PC-9 (cell line): ENCODE results near the gene C14orf93. TPM values are rescaled to one million over a fixed set of nuclear protein-coding genes. Genes with fewer than 3 reads are reported as not detected.

ENCODE experiments used
- BruUV-seq: library from RNA; stranded (reverse); fragments of 400-500 nt; replicated peaks from 2 replicates; lab custom pipeline; 2021; lab: Mats Ljungman, UMichigan
- CTCF ChIA-PET: fragments of 300-600 bp; sonication (Branson Sonifier 250); formaldehyde crosslinking; loops from one replicate; lab custom pipeline; 2022; ENCODE audit warnings: antibody characterized with exemption; lab: Charles Lee
- POLR2A ChIA-PET: fragments of 300-600 bp; sonication (Branson Sonifier 250); formaldehyde crosslinking; loops from one replicate; lab custom pipeline; 2022; ENCODE audit warnings: antibody characterized with exemption; ENCODE audit not compliant: unreplicated experiment; lab: Charles Lee
- DNase-seq, 2 experiments: peaks; one replicate each; pipeline versions ENCODE4 v3.0.0 to v3.0.0-alpha.2; 2015 to 2022; ENCODE audit warnings: mixed read lengths in 1 of 2
- H2AFZ ChIP-seq: fragments of 200-600 bp; sonication (generic); 2 replicates; pipeline ENCODE4 v1.8.1; 2017; ENCODE audit warnings: antibody characterized with exemption
- H3F3A ChIP-seq: fragments of 200-600 bp; sonication (generic); 2 replicates; pipeline ENCODE4 v1.8.1; 2017; ENCODE audit warnings: antibody characterized with exemption, mild to moderate bottlenecking, low read depth; ENCODE audit not compliant: insufficient read depth
- H3K27ac ChIP-seq: fragments of 200-600 bp; sonication (generic); 2 replicates; pipeline ENCODE4 v1.6.1; 2016; ENCODE audit warnings: mixed run types
- H3K27me3 ChIP-seq: fragments of 200-600 bp; sonication (generic); 2 replicates; pipeline ENCODE4 v1.6.1; 2016; ENCODE audit warnings: low read depth, mixed run types; ENCODE audit not compliant: insufficient read depth
- H3K36me3 ChIP-seq: fragments of 200-600 bp; sonication (generic); 2 replicates; pipeline ENCODE4 v1.6.1; 2016; ENCODE audit warnings: low read depth, mixed run types
- H3K4me1 ChIP-seq: fragments of 200-600 bp; sonication (generic); replicated peaks from 2 replicates; pipeline ENCODE4 v1.6.1; 2016; ENCODE audit warnings: mixed run types; ENCODE audit not compliant: insufficient read depth
- H3K4me2 ChIP-seq: fragments of 200-600 bp; sonication (generic); 2 replicates; pipeline ENCODE4 v1.6.1; 2017; ENCODE audit warnings: mixed run types
- H3K4me3 ChIP-seq: fragments of 200-600 bp; sonication (generic); 2 replicates; pipeline ENCODE4 v1.6.1; 2016; ENCODE audit warnings: mixed run types
- H3K79me2 ChIP-seq: fragments of 200-600 bp; sonication (generic); 2 replicates; pipeline ENCODE4 v1.6.1; 2017; ENCODE audit warnings: low read depth, mixed run types
- H3K9me2 ChIP-seq: fragments of 200-600 bp; sonication (generic); 2 replicates; pipeline ENCODE4 v1.8.1; 2017; ENCODE audit warnings: mild to moderate bottlenecking; ENCODE audit not compliant: insufficient read depth
- H3K9me3 ChIP-seq: fragments of 200-600 bp; sonication (generic); 2 replicates; pipeline ENCODE4 v1.8.1; 2016; ENCODE audit warnings: low read depth; ENCODE audit not compliant: insufficient read depth
- H4K20me1 ChIP-seq: fragments of 200-600 bp; sonication (generic); 2 replicates; pipeline ENCODE4 v1.8.1; 2017; ENCODE audit not compliant: insufficient read depth
- EZH2 ChIP-seq: fragments of 200-600 bp; sonication (generic); IDR thresholded peaks from 2 replicates; pipeline ENCODE4 v1.8.0; 2017; ENCODE audit warnings: antibody characterized with exemption, low read depth
- intact Hi-C: fragments of 100-400 bp; cut with micrococcal nuclease; formaldehyde crosslinking; loops from one replicate; pipeline ENCODE4 v1.10.0; 2022; ENCODE audit not compliant: unreplicated experiment
- total RNA-seq: library from RNA; stranded (reverse); gene quantifications from 2 replicates; pipeline ENCODE4 v1.2.3, GENCODE V29; 2021
- TF ChIP-seq, protein P1 (sequence below): fragments of 200-600 bp; sonication (generic); conservative IDR thresholded peaks from 2 replicates; pipeline ENCODE4 v1.6.1; 2017; ENCODE audit warnings: mixed run types, antibody characterized with exemption, mild to moderate bottlenecking, moderate library complexity

The C14orf93 gene
- total RNA-seq, 1 experiment from 2014 or later, result 13.9 TPM

DNA sequence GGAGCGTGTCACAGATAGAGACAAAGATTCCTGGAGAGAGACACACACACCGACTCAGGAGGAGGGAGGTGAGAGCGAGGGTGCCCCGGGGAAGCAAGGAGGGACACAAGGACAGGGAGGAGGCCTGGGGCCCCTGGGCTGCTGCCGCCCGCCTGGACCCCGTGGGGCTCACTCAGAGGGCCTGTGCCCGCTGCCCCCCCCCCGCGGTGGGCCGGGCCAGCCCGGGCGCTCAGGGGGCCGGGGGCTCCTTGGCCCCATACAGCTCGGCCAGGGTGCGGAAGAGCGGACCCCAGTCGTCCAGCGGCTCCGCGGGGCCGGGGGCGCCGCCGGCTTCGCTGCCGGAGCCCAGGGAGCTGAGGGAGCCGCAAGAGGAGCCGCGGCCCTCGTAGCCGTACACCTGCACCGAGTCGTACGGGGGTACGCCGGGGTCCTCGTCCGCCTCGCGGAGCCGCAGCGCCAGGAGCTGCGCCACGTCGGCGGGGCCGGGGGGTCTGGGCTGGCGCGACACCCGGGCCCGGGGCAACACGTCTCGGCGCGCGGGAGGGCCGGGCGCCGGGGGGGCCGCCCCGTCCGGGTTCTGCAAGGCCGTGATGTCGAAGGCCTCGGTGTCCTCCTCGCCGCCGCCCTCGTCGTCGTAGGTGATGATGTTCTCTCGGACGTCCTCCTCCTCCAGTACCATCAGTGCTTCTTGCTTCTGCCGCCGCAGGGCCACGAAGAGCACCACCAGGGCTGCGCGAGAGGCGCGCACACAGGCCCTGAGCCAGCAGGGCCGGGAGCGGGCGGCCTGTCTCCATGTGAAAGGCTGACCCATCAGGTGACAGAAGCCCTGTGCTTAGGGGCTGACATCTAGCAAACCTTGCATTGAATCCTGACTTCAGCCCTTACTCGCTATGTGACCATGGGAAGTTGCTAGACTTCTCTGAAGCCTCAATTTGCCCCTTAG, 38.1 kb upstream of the C14orf93 start:
- no peaks in the 10 kb centered on the region for H4K20me1 ChIP-seq
- H3K27ac ChIP-seq, result no peak overlapping the region
- no peak overlapping the region for H2AFZ ChIP-seq
- no peaks in the 10 kb centered on the region for H3K9me2 ChIP-seq
- H3K27me3 ChIP-seq, result no peaks in the 10 kb centered on the region
- no peak overlapping the region for H3K4me2 ChIP-seq
- ChIA-PET POLR2A (no interaction called here), CTCF (no interaction called here)
- H3K79me2 ChIP-seq, result no peaks in the 10 kb centered on the region
- no peaks in the 10 kb centered on the region for H3F3A ChIP-seq
- no TSS peak for BruUV-seq
- DNase-seq, result no peak
- intact Hi-C loops, result no loop called here
- no peak overlapping the region for H3K4me3 ChIP-seq
- TF ChIP-seq, protein P1, sequence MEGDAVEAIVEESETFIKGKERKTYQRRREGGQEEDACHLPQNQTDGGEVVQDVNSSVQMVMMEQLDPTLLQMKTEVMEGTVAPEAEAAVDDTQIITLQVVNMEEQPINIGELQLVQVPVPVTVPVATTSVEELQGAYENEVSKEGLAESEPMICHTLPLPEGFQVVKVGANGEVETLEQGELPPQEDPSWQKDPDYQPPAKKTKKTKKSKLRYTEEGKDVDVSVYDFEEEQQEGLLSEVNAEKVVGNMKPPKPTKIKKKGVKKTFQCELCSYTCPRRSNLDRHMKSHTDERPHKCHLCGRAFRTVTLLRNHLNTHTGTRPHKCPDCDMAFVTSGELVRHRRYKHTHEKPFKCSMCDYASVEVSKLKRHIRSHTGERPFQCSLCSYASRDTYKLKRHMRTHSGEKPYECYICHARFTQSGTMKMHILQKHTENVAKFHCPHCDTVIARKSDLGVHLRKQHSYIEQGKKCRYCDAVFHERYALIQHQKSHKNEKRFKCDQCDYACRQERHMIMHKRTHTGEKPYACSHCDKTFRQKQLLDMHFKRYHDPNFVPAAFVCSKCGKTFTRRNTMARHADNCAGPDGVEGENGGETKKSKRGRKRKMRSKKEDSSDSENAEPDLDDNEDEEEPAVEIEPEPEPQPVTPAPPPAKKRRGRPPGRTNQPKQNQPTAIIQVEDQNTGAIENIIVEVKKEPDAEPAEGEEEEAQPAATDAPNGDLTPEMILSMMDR, result no peak
- no peak for TF ChIP-seq EZH2
- no peaks in the 10 kb centered on the region for H3K4me1 ChIP-seq
- no peaks in the 10 kb centered on the region for H3K9me3 ChIP-seq
- H3K36me3 ChIP-seq, result no peaks in the 10 kb centered on the region

DNA sequence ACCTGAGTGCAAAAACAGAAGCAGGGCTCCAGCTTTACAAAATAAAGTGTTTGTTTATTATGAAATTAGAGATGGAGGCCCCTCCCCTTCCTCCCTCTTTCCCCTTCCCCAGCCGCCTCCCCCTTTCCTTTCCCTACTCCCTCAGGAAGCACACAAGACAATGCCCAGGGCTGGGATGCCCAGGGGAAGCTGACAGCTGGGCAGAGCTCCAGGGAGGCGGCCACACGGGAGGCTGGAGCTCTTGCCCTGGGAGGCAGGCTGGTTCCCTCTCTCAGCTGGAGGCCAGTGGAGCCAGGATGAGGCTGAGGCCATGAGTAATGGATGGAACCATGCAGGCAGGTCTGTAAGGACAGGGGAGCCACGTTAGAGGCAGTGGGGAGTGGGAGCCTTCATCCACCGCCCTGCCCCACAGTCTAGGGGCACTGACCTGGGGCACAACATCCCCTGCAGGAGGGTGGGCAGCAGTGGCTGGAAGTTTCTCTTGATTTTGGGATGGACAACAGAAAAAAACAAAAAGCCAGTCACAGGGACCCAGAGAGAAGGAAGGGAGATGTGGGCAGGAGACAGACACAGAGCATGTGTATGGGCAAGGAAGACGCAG, 37.2 kb upstream of the C14orf93 start:
- no peaks in the 10 kb centered on the region for H3K27me3 ChIP-seq
- no peaks in the 10 kb centered on the region for H3K9me2 ChIP-seq
- BruUV-seq, result no TSS peak
- no peaks in the 10 kb centered on the region for H3K4me1 ChIP-seq
- H3K4me2 ChIP-seq, result no peak overlapping the region
- no peaks in the 10 kb centered on the region for H3K36me3 ChIP-seq
- ChIA-PET POLR2A (interaction anchor here (0.6 kb wide), 1 partner anchor 224 kb away, joined by 5 read pairs; no protein-coding TSS in a partner anchor), CTCF (no interaction called here)
- no peak for TF ChIP-seq EZH2
- TF ChIP-seq, protein P1, result no peak
- intact Hi-C loops, result no loop called here
- H3K79me2 ChIP-seq, result no peaks in the 10 kb centered on the region
- no peaks in the 10 kb centered on the region for H3F3A ChIP-seq
- no peak for DNase-seq
- H3K4me3 ChIP-seq, result no peak overlapping the region
- no peak overlapping the region for H2AFZ ChIP-seq
- H3K27ac ChIP-seq, result no peak overlapping the region
- H4K20me1 ChIP-seq, result no peaks in the 10 kb centered on the region
- H3K9me3 ChIP-seq, result no peaks in the 10 kb centered on the region

DNA sequence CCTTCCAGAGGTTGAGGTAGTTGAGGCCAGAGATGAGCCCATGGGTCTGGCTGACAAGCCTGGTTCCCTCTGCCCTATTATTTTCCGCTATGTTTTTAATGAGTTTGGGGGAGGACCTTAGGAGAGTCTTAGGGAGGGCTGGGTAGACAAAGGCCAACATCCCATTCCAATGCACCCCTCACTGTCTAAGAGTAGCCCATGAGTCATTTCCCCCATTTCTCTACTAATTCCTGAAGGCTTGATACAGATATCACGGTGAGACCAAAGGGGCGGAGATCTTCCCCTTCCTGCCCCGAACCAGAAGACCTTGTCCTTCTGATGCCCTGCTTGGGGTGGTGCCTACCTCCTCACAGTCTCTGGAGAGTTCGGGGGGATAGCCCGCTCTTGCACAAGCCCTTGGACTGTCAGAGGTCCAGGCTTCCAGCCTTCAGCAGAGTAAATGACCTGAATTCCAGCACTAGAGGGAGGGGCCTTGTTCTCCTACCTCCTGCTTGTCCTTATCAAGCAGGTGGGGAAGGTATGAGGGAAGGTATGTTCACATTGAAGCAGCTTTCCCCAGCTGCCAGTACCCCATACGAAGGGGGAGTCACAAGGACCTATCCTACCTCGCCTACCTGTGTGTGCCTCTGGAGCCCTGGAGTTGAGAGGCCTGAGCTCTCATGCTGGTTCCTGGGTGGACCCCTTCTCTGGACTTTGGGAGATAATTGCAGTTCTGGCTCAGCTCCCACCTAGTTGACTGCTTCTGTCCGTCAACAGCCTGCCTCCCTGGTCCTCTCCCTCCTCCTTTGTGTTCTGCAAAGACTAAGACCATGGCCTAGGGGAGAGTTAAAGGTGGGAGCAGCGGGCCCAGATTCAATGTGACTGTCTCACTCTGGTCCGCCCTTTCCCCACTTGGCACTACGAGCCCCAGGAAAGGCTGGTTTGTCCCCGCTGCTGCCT, 35.7 kb upstream of the C14orf93 start:
- POLR2A ChIA-PET, result no interaction called here
- H3K79me2 ChIP-seq, result no peaks in the 10 kb centered on the region
- BruUV-seq, result no TSS peak
- DNase-seq, result no peak
- no peaks in the 10 kb centered on the region for H3F3A ChIP-seq
- TF ChIP-seq EZH2, result no peak
- TF ChIP-seq, protein P1, result no peak
- H3K4me2 ChIP-seq, result no peak overlapping the region
- intact Hi-C loops, result no loop called here
- no peaks in the 10 kb centered on the region for H4K20me1 ChIP-seq
- no peaks in the 10 kb centered on the region for H3K4me1 ChIP-seq
- CTCF ChIA-PET, result no interaction called here
- H3K27ac ChIP-seq, result no peak overlapping the region
- H3K9me3 ChIP-seq, result no peaks in the 10 kb centered on the region
- no peaks in the 10 kb centered on the region for H3K9me2 ChIP-seq
- no peak overlapping the region for H2AFZ ChIP-seq
- H3K27me3 ChIP-seq, result no peaks in the 10 kb centered on the region
- H3K36me3 ChIP-seq, result no peaks in the 10 kb centered on the region
- H3K4me3 ChIP-seq, result no peak overlapping the region
